DND-41 (cell line): ENCODE results near the gene EIF5A.

Experiments
- CTCF ChIP-seq: IDR thresholded peaks from 2 replicates; pipeline ENCODE4 v1.5.1; 2012; ENCODE audit warnings: borderline replicate concordance, low read length, moderate library complexity, mild to moderate bottlenecking; ENCODE audit not compliant: poor library complexity, severe bottlenecking; ENCODE audit errors: extremely low read depth
- EZH2 ChIP-seq: IDR thresholded peaks from 3 replicates; pipeline ENCODE4 v1.6.1; 2012; ENCODE audit warnings: borderline replicate concordance, low read depth, mild to moderate bottlenecking, moderate library complexity, low read length, inconsistent platforms; ENCODE audit not compliant: severe bottlenecking

GRCh38 chr17:7322520-7323194 is 15.2 kb downstream of the EIF5A start:
- TF ChIP-seq CTCF = no peak
- no peak for TF ChIP-seq EZH2
